GM13977 (cell line): Measurements from ENCODE around the gene IL17A.

Experiments used
- DNase-seq: peaks from one replicate; pipeline ENCODE4 v3.0.0; 2012; ENCODE audit warnings: low spot score
- in situ Hi-C: fragments of 300-500 bp; cut with MboI; formaldehyde crosslinking; loops from one replicate; pipeline ENCODE4 v1.12.0; 2022; ENCODE audit warnings: low sequenced_read_pairs, low pct_unique_long_range_greater_than_20kb, mixed read lengths, inconsistent platforms; ENCODE audit not compliant: unreplicated experiment
- TF ChIP-seq, protein P1 (sequence below): IDR thresholded peaks from 2 replicates; pipeline ENCODE4 v1.5.1; 2012; ENCODE audit warnings: mild to moderate bottlenecking, control low read depth; ENCODE audit not compliant: insufficient read depth; ENCODE audit errors: extremely low read depth, missing control alignments

Gene IL17A

DNA sequence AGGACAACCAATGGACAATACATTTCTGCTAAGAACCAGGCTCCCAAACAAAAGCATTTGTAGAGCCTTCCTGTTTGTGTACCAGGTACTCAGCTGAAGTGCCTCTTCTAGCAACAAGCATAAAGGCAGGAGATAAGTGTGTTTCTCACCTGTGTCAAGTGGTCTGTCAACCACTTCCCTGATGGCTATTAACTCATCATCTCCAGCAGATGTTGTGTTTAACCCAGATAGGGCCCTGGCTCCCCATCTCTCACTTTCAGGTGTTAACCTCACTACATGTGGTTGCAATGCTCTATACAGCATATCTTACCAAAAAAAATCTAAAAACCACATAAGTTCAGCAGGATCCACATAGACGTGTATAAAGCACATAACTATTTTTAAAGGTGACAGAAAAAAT lies 9.6 kb upstream of the IL17A start:
- in situ Hi-C loops = no loop called here
- no peak for DNase-seq
- TF ChIP-seq, protein P1, sequence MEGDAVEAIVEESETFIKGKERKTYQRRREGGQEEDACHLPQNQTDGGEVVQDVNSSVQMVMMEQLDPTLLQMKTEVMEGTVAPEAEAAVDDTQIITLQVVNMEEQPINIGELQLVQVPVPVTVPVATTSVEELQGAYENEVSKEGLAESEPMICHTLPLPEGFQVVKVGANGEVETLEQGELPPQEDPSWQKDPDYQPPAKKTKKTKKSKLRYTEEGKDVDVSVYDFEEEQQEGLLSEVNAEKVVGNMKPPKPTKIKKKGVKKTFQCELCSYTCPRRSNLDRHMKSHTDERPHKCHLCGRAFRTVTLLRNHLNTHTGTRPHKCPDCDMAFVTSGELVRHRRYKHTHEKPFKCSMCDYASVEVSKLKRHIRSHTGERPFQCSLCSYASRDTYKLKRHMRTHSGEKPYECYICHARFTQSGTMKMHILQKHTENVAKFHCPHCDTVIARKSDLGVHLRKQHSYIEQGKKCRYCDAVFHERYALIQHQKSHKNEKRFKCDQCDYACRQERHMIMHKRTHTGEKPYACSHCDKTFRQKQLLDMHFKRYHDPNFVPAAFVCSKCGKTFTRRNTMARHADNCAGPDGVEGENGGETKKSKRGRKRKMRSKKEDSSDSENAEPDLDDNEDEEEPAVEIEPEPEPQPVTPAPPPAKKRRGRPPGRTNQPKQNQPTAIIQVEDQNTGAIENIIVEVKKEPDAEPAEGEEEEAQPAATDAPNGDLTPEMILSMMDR = no peak

DNA sequence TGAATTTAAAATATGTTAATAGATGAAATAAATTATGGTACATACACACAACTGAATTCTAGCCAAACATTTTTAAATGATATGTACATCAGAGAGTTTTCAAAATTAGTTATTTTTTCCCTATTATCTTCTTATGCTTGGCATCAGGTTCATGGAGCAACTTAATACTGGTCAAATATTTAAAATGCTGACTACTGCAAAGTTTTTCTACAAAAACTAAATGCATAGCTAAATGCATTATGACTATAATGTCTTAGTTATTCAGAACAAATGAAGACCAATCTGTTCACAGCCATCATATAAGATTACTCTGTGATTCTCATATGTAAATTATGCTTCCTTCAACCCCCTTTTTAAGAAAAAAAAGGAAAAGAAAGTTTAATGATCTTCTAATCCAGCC lies 8.2 kb upstream of the IL17A start:
- DNase-seq = no peak

DNA sequence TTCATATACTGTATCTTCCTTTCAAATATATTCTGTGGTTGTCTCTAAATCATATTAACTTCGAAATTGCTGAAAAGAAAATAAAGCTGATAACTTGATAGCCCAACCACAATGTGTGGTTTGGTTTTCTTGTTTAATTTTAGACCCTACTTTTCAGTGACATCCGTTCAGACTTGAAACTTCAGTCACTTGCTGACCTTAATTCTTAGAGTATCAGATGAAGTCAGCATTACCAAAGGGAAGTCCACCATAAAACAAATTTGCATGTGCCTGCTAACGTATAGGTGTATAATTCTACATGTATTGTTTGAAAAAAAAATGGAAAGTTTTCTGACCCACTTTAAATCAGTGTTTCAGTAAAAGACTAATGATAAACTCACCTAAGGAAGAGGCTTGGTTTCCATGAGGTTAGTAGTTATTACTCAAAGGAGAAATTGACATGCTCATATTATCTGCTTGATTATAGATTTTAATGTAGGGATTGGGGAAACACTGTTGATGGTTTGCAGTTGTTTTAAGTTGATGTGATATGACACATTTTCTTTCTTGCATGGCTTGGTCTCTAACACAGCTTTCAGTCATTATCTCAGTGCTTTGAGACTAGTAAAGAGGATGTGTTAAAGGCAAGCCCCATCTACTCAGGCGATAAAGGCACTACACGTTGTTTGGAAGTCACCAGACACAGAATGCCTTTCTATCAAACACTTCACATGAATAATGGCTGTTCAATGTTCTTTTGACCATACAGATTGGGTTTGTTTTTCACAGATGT lies 5.2 kb upstream of the IL17A start:
- in situ Hi-C loops = no loop called here
- DNase-seq = no peak
- TF ChIP-seq, protein P1 = no peak

More for the DNA sequence above, 8.2 kb upstream of the IL17A start:
- TF ChIP-seq, protein P1 = no peak
- in situ Hi-C loops = no loop called here

DNA sequence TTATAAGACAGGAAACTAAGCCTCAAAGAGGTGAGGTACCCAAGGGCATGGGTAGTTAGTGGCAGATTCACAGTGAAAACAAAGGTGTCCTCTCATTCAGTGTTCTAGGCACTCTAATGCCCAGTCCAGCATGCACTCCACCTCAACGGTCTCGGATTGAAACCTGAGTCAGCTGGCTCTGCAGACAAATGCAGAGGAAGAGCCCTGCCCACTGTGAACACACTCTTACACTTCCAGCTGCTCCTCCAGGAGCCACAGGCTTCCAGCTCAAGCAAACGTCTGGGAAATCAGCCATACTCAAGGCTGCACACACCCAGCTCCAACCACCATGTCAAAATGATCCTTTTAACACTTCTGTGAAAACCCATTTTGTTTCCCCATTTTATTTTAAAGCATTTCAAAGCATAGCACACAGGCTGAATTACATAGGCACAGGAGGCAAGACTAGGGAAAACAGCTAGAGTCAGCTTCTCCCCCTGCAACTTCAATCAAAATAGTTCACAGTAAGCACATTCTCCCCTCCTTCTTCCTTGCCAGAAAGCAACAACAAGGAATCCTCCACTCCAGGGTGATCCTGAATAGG lies 3.0 kb upstream of the IL17A start:
- TF ChIP-seq, protein P1 = no peak
- DNase-seq = no peak
- in situ Hi-C loops = no loop called here

DNA sequence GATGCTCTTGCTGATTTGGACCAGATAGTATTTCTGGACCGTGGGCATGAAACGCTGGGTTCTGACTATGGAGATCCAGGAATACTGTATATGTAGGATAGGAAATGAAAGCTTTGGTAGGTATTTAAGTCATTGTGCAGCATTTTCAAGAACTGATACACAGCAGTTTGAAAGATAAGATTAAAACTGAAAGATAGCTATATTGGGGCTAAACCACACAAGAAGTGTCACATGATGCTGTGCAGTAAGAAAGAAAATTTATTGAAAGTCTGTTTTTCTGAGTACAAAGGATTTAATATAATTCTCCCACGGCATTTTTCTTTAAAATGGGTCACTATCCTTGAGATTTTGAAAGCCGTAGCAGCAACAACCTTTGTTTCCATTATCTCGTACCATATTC lies 305 bp downstream of the IL17A start:
- DNase-seq = peak; percentile 32
- in situ Hi-C loops = no loop called here
- TF ChIP-seq, protein P1 = no peak

DNA sequence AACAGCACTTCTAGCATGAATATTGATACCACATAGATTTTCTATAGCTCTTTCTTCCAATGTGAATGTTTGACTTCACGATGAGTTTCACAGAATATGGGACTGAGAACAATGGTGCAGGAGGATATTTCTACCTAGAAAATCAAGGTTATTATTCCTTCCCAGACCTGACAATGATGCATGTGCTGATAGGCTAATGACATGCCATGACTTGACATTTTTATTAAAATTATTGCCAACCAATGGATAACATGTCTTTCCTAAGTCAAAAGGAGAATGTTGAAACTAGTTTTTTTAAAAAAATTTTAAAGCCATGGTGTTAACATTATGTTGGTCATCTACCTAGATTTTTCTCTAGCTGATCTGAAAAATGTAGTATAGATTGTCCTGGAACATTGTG lies 923 bp downstream of the IL17A start:
- TF ChIP-seq, protein P1 = no peak
- in situ Hi-C loops = no loop called here
- no peak for DNase-seq
